Measurements from ENCODE around the gene CASP3.
"Not testable (repeated sequence)": the region's sequence is repeated elsewhere in the genome, so short reads cannot be mapped to it uniquely, and the experiment has no call there.

Gene CASP3

GRCh38 chr4:184591747-184592270 is 57.4 kb downstream of the CASP3 start:
- not testable (repeated sequence) for DNase-seq

- no peak for DNase-seq
These were observed 58.1 kb downstream of the CASP3 start for GRCh38 chr4:184591070-184591677.

DNA sequence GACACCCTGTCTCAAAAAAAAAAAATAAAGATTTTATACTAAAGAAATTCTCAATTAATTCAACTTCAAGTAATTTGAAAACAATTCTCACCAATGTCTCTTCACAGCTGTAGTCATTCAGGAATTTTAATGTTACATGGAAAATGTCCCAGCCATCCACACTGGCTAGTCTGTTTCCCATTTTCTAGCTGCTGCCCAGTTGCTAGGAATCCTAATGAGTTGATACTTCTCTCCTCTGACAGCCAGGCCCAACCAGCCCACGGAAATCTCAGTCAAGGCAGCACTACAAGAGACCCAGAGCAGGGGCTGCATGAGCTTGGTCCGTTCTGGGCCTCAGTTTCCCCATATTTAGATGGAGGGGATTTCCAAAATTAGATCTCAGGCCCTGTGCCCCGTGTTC is 59.1 kb downstream of the CASP3 start:
- DNase-seq, result no peak

GRCh38 chr4:184588893-184589292 is 60.4 kb downstream of the CASP3 start:
- no peak for DNase-seq

- DNase-seq, result no peak
These were observed 61.5 kb downstream of the CASP3 start for GRCh38 chr4:184587701-184588100.

GRCh38 chr4:184587221-184587620 is 62.0 kb downstream of the CASP3 start:
- no peak for DNase-seq

DNA sequence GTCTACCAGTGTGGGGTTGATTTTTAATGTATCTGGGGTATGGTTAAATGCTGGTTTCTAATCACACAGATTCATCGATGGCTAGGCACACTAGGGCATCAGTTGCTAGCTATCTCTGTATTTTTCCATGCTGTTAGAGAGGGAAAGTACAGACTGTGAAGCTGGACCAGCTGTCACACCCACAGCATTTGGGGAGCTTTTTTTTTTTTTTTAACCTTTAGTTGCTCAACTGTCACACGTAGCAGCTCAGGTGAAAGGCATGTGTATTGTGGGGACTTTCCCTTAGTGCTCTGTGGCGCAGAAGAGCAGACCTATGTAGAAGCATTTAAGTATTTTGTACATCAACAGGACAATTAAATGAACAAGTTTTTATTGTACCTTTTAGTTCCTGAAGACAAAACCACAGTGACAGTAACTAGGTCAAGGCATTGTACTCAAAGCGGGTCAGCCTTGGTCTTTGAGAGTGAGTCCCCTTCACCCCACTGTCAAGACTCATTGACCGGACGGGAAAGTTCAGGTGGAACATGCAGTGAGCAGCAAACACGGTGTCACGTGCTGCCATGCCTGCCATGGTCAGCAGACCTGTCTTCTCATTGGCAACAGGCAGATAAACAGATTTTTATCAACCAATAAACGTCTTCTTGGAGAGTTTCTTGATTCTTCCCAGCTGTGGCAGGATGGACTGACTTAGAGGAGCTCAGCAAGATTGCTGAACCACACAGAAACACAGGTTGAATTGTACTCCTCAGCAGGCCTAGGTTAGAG is 65.3 kb downstream of the CASP3 start:
- no peak for DNase-seq

Measured in NCI-H446 (cell line).